Small intestine (tissue), 7 donors: ENCODE results near the gene HEPHL1. TPM values are rescaled to one million over a fixed set of nuclear protein-coding genes. Genes with fewer than 3 reads are reported as not detected.

Experiments used
- DNase-seq, 2 donors: peaks; one replicate each; pipeline versions ENCODE4 v3.0.0 to v3.0.0-alpha.2; 2013
- FAIRE-seq: peaks from 2 replicates; lab custom pipeline; 2012; peaks lifted over from hg19 to GRCh38; lab: Jason Lieb, UNC
- H3K27ac ChIP-seq, 3 donors: one replicate each; pipeline ENCODE4 v1.5.1; 2013; ENCODE audit warnings: low read length in 2 of 3, mild to moderate bottlenecking in 2 of 3, control low read depth in 1 of 3, inconsistent platforms in 1 of 3, low read depth in 1 of 3, moderate library complexity in 1 of 3
- H3K27me3 ChIP-seq, 3 donors: one replicate each; pipeline ENCODE4 v1.6.1; 2013; ENCODE audit warnings: low read length in 3 of 3, inconsistent platforms in 1 of 3; ENCODE audit not compliant: control insufficient read depth in 3 of 3, insufficient read depth in 3 of 3
- H3K36me3 ChIP-seq, 3 donors: one replicate each; pipeline ENCODE4 v1.6.1; 2013; ENCODE audit warnings: low read length in 3 of 3, inconsistent platforms in 1 of 3, low read depth in 1 of 3, mild to moderate bottlenecking in 1 of 3, moderate library complexity in 1 of 3; ENCODE audit not compliant: control insufficient read depth in 3 of 3, insufficient read depth in 2 of 3
- H3K4me1 ChIP-seq, 3 donors: one replicate each; pipeline ENCODE4 v1.6.1; 2013; ENCODE audit warnings: low read length in 2 of 3, inconsistent platforms in 1 of 3, low read depth in 1 of 3, mild to moderate bottlenecking in 1 of 3, moderate library complexity in 1 of 3; ENCODE audit not compliant: control insufficient read depth in 3 of 3, insufficient read depth in 2 of 3
- H3K4me3 ChIP-seq, 3 donors: one replicate each; pipeline ENCODE4 v1.5.1; 2013; ENCODE audit warnings: low read length in 3 of 3, control low read depth in 1 of 3, inconsistent platforms in 1 of 3, low read depth in 1 of 3, mild to moderate bottlenecking in 1 of 3, moderate library complexity in 1 of 3
- H3K9me3 ChIP-seq, 2 donors: one replicate each; pipeline ENCODE4 v1.6.1; 2013; ENCODE audit warnings: low read depth in 1 of 2, low read length in 1 of 2; ENCODE audit not compliant: control insufficient read depth in 2 of 2, insufficient read depth in 1 of 2
- WGBS, 3 donors: extraction: QIAGEN DNeasy Blood & Tissue Kit; methylation state at CpG; one replicate each; pipeline ENCODE4 v1.1.7; 2013; 5-methylcytosine and 5-hydroxymethylcytosine counted together
- polyA plus RNA-seq, 4 donors: library from polyadenylated mRNA; stranded (reverse) in 3 of 4; unstranded in 1 of 4; fragments of 200-250 nt in 3 of 4; fragments of 120-200 nt in 1 of 4; gene quantifications; one replicate each; pipeline versions ENCODE4 v1.2.1 to v1.2.3, GENCODE V29; 2013
- donor health status: healthy with polysubstance abuse.
- donor health status: control.
- donor health status: control.
- donor health status: Bipolar disorder and iron deficiency.
- donor health status: healthy.

HEPHL1 gene
- polyA plus RNA-seq, 4 donors = 0.74 TPM; not detected in 3

DNA sequence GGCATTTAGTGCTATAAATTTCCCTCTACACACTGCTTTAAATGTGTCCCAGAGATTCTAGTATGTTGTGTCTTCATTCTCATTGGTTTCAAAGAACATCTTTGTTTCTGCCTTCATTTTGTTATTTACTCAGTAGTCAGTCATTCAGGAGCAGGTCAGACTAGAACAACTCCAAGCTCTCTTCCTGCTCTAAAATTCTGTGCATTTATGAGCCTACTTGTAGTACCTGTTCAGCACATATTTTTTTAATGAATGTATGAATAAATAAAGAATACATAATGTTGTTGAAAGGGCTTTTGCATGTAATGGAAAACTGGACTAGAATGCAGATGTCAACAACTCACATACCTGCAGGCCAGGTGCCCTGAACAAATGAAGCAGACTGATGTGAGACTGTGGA, 13.7 kb upstream of the HEPHL1 start:
- DNase-seq (no peak), FAIRE-seq (no peak)
- H3K27me3 ChIP-seq = no peaks in the 10 kb centered on the region
- no peaks in the 10 kb centered on the region for H3K4me1 ChIP-seq
- H3K4me3 ChIP-seq = no peak overlapping the region
- H3K36me3 ChIP-seq = no peaks in the 10 kb centered on the region
- H3K9me3 ChIP-seq = peaks cover 0 to 5% of the 10 kb centered on the region in 2 donors
- H3K27ac ChIP-seq = no peak overlapping the region

DNA sequence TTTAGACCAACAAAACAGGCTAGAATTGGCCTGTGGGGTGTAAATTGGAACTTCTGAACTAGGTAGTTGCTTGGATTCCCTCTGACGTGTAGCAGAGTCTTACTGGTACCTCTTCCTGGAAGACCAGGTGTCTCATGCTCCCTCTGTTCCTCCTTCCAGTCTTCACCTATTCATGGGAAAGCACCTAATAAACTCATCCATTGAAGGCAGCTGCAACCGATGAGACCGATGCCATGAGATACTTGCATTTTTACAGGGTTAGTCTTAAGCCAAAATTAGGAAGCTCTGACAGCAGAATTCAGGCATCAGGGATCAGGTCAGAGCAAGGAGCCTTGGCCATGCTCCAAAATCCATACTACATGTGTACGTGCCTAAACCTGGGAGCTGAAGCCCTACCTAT, 13.2 kb upstream of the HEPHL1 start:
- FAIRE-seq = no peak
- no peaks in the 10 kb centered on the region for H3K27me3 ChIP-seq
- no peaks in the 10 kb centered on the region for H3K4me1 ChIP-seq

DNA sequence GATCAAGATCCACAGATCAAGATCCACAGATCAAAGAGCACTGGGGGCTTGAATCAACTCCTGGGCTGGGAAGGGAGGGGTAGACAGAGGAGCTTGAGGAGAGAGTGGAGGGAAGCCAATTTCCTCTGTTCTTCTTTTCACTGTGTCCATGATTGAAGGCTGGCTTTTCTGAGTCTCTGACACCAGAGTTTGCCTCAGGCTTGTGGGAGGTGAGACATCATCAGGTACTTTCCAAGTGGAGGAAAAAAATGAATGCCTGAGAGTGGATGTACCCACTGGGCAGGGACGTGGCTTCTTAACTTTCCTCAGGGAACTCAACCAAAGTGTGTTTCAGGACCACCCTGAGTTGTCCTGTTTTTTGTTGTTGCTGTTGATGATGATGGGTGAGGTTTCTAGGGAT, 11.0 kb upstream of the HEPHL1 start:
- Histone ChIP-seq H3K4me3 (no peak overlapping the region), H3K36me3 (no peaks in the 10 kb centered on the region), H3K4me1 (no peaks in the 10 kb centered on the region), H3K9me3 (peaks cover 0 to 5% of the 10 kb centered on the region in 2 donors), H3K27me3 (no peaks in the 10 kb centered on the region), H3K27ac (no peak overlapping the region)
- FAIRE-seq (no peak), DNase-seq (no peak)
- whole genome bisulfite sequencing, 3 donors = 48 to 72% (median 72%) methylated on average over 1 of the region's 1 CpG

More for the DNA sequence above, 13.2 kb upstream of the HEPHL1 start:
- DNase-seq = no peak
- Histone ChIP-seq H3K36me3 (no peaks in the 10 kb centered on the region), H3K9me3 (peaks cover 0 to 5% of the 10 kb centered on the region in 2 donors), H3K27ac (no peak overlapping the region), H3K4me3 (no peak overlapping the region)
- WGBS, 3 donors = 67 to 71% (median 69%) methylated on average over 4 of the region's 4 CpGs

DNA sequence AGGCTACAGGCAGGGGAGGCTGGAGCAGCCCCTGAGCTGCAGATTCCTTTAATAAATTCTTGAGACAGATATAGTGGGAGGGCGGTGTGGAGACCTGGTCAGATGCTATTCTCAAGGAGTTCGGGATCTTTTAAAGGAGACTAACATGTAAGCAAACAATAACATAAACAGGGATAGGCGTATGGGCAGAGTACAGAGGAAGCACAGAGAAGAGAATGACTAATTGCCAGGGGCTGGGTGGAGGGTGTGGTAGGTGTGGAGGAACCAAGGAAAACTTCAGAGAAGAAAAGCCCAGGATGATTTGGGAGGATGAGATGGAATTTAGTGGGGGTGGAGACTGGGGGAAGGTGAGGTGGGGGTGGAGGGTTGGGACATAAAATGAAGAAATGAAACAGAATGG, 9.7 kb upstream of the HEPHL1 start:
- FAIRE-seq (no peak), DNase-seq (no peak)
- no peak overlapping the region for H3K4me3 ChIP-seq
- H3K4me1 ChIP-seq = no peaks in the 10 kb centered on the region
- H3K27me3 ChIP-seq = no peaks in the 10 kb centered on the region
- peaks cover 0 to 5% of the 10 kb centered on the region in 2 donors for H3K9me3 ChIP-seq
- WGBS, 3 donors = 63 to 76% (median 67%) methylated on average over 3 of the region's 3 CpGs
- H3K27ac ChIP-seq = no peak overlapping the region
- no peaks in the 10 kb centered on the region for H3K36me3 ChIP-seq

- Histone ChIP-seq H3K27me3 (no peaks in the 10 kb centered on the region), H3K4me3 (no peak overlapping the region), H3K4me1 (no peaks in the 10 kb centered on the region), H3K27ac (no peak overlapping the region), H3K9me3 (no peaks in the 10 kb centered on the region), H3K36me3 (no peaks in the 10 kb centered on the region)
- DNase-seq (no peak), FAIRE-seq (no peak)
These were observed 3.7 kb upstream of the HEPHL1 start for GRCh38 chr11:94017446-94017845.

GRCh38 chr11:94018721-94019120, 2.4 kb upstream of the HEPHL1 start:
- FAIRE-seq (no peak), DNase-seq (no peak)
- Histone ChIP-seq H3K9me3 (no peaks in the 10 kb centered on the region), H3K27me3 (no peaks in the 10 kb centered on the region), H3K4me1 (no peaks in the 10 kb centered on the region), H3K36me3 (no peaks in the 10 kb centered on the region), H3K27ac (no peak overlapping the region), H3K4me3 (no peak overlapping the region)
- 62 to 78% (median 70%) methylated on average over 4 of the region's 4 CpGs for WGBS, 3 donors

GRCh38 chr11:94023856-94024255, 2.7 kb downstream of the HEPHL1 start:
- Histone ChIP-seq H3K4me1 (no peaks in the 10 kb centered on the region), H3K27me3 (peaks cover 0 to 2% (median 0%) of the 10 kb centered on the region in 3 donors), H3K4me3 (no peak overlapping the region), H3K27ac (no peak overlapping the region), H3K36me3 (no peaks in the 10 kb centered on the region), H3K9me3 (peaks cover 0 to 8% of the 10 kb centered on the region in 2 donors)
- FAIRE-seq (no peak), DNase-seq (no peak)
- WGBS, 3 donors = 52 to 69% (median 65%) methylated on average over 2 of the region's 2 CpGs

DNA sequence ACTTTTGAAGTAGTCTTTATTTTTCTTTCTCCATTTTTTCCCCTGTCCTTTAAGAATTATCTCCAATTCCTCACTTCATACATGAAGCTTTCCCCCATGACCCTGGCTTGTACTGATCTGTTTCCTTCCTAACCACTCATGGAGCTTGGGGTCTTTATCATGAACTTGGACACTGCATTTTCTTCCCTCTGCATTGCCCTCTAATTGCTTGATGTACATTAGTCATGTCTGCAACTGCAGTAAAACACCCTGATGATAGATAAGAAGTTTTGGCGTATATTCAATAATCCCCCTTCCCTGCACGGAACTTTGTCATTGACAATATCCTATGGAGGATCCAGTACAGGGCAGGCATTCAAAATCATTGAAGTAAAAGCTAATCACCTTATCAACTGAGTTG, 3.4 kb downstream of the HEPHL1 start:
- no peak overlapping the region for H3K27ac ChIP-seq
- H3K9me3 ChIP-seq = peaks cover 0 to 8% of the 10 kb centered on the region in 2 donors
- no peak overlapping the region for H3K4me3 ChIP-seq
- no peaks in the 10 kb centered on the region for H3K36me3 ChIP-seq
- no peak for FAIRE-seq
- peaks cover 0 to 2% (median 0%) of the 10 kb centered on the region in 3 donors for H3K27me3 ChIP-seq
- H3K4me1 ChIP-seq = no peaks in the 10 kb centered on the region
- WGBS, 3 donors = 56 to 77% (median 64%) methylated on average over 2 of the region's 2 CpGs
- no peak for DNase-seq

- Histone ChIP-seq H3K27ac (no peak overlapping the region), H3K36me3 (no peaks in the 10 kb centered on the region), H3K9me3 (peaks cover 0 to 8% of the 10 kb centered on the region in 2 donors), H3K27me3 (peaks cover 0 to 2% (median 0%) of the 10 kb centered on the region in 3 donors), H3K4me1 (no peaks in the 10 kb centered on the region), H3K4me3 (no peak overlapping the region)
- WGBS, 3 donors = 51 to 65% (median 62%) methylated on average over 2 of the region's 2 CpGs
- DNase-seq (no peak), FAIRE-seq (no peak)
These were observed 4.7 kb downstream of the HEPHL1 start for GRCh38 chr11:94025690-94026394.
